GM10248 (cell line): ENCODE measurements around the gene LYPD3.

Experiments
- CTCF ChIA-PET: fragments of 300-600 bp; sonication (Branson Sonifier 250); formaldehyde crosslinking; extraction: SDS; loops from one replicate; lab custom pipeline; 2021; ENCODE audit warnings: antibody characterized with exemption; lab: Yijun Ruan, JAX
- POLR2A ChIA-PET: fragments of 350-650 bp; sonication (Branson Sonifier 250); formaldehyde crosslinking; extraction: SDS; loops from one replicate; lab custom pipeline; 2020; ENCODE audit warnings: antibody characterized with exemption; lab: Yijun Ruan, JAX
- DNase-seq: peaks from one replicate; pipeline ENCODE4 v3.0.0; 2012; ENCODE audit errors: extremely low spot score
- CTCF ChIP-seq: IDR thresholded peaks from 2 replicates; pipeline ENCODE4 v1.5.1; 2012; ENCODE audit warnings: mild to moderate bottlenecking, low read depth; ENCODE audit errors: extremely low read depth, missing control alignments, control extremely low read depth

Gene LYPD3

GRCh38 chr19:43489310-43489709 lies 23.9 kb upstream of the LYPD3 start:
- TF ChIP-seq CTCF: no peak

GRCh38 chr19:43488179-43488578 lies 22.8 kb upstream of the LYPD3 start:
- TF ChIP-seq CTCF: no peak
- POLR2A ChIA-PET: no interaction called here
- CTCF ChIA-PET: interaction anchor here (0.7 to 3.2 kb wide), 4 partner anchors 12 to 53 kb away, joined by 3 to 14 read pairs (median 3); no protein-coding TSS in a partner anchor
- DNase-seq: no peak

More at GRCh38 chr19:43489310-43489709, 23.9 kb upstream of the LYPD3 start:
- DNase-seq: peak; percentile 68
- CTCF ChIA-PET: interaction anchor here (1.4 to 3.2 kb wide), 4 partner anchors 13 to 55 kb away, joined by 3 to 14 read pairs (median 6); no protein-coding TSS in a partner anchor
- POLR2A ChIA-PET: no interaction called here

GRCh38 chr19:43486412-43486811 lies 21.0 kb upstream of the LYPD3 start:
- no peak for DNase-seq
- no peak for TF ChIP-seq CTCF
- CTCF ChIA-PET: interaction anchor here (3.2 kb wide), 1 partner anchor 39 kb away, joined by 14 read pairs; no protein-coding TSS in a partner anchor
- POLR2A ChIA-PET: no interaction called here

- CTCF ChIA-PET: interaction anchor here (3.2 kb wide), 1 partner anchor 39 kb away, joined by 14 read pairs; no protein-coding TSS in a partner anchor
- POLR2A ChIA-PET: no interaction called here
- DNase-seq: no peak
- no peak for TF ChIP-seq CTCF
Observed at GRCh38 chr19:43485951-43486350, 20.5 kb upstream of the LYPD3 start.

- ChIA-PET POLR2A (interaction anchor here (0.6 kb wide), 1 partner anchor 15 kb away, joined by 4 read pairs; no protein-coding TSS in a partner anchor), CTCF (interaction anchor here (1.3 to 2.5 kb wide), 5 partner anchors 10 to 36 kb away, joined by 3 to 7 read pairs (median 6); no protein-coding TSS in a partner anchor)
- no peak for DNase-seq
- TF ChIP-seq CTCF: no peak
Observed at GRCh38 chr19:43483281-43483680, 17.9 kb upstream of the LYPD3 start.

- POLR2A ChIA-PET: interaction anchor here (0.7 kb wide), 1 partner anchor 19 kb away, joined by 5 read pairs; no protein-coding TSS in a partner anchor
- DNase-seq: no peak
- CTCF ChIA-PET: interaction anchor here (1.3 to 2.5 kb wide), 3 partner anchors 13 to 37 kb away, joined by 3 to 7 read pairs (median 7); no protein-coding TSS in a partner anchor
Observed at GRCh38 chr19:43482193-43482592, 16.8 kb upstream of the LYPD3 start.

More at GRCh38 chr19:43482193-43482592, 16.8 kb upstream of the LYPD3 start:
- TF ChIP-seq CTCF: no peak
